SK-N-SH treated with all-trans-retinoic acid at 6 μM for 48 hours (cell line): ENCODE data around the gene CHPF.

Experiments used
- ATAC-seq: fragments of 200-7000 bp; cut with Tn5 transposase; 3 replicates; pipeline ENCODE4 v1.9.1; 2020; ENCODE audit warnings: mild to moderate bottlenecking, moderate library complexity
- CSDC2 ChIP-seq: fragments of 250-450 bp; sonication (Bioruptor Pico); IDR thresholded peaks from 2 replicates; pipeline ENCODE4 v1.5.0; 2020; ENCODE audit warnings: mild to moderate bottlenecking, moderate library complexity
- ESRRG ChIP-seq: fragments of 250-450 bp; sonication (Bioruptor Pico); IDR thresholded peaks from 2 replicates; pipeline ENCODE4 v1.6.1; 2021; ENCODE audit warnings: mild to moderate bottlenecking
- ISL1 ChIP-seq: fragments of 250-450 bp; sonication (Bioruptor Pico); IDR thresholded peaks from 2 replicates; pipeline ENCODE4 v2.1.2; 2022; ENCODE audit warnings: mild to moderate bottlenecking, moderate library complexity
- RARB ChIP-seq: fragments of 250-450 bp; sonication (Bioruptor Pico); IDR thresholded peaks from 2 replicates; pipeline ENCODE4 v1.8.0; 2021; ENCODE audit warnings: mild to moderate bottlenecking, moderate library complexity
- SNAI2 ChIP-seq: fragments of 250-450 bp; sonication (Bioruptor Pico); IDR thresholded peaks from 2 replicates; pipeline ENCODE4 v1.5.0; 2020; ENCODE audit warnings: mild to moderate bottlenecking, moderate library complexity
- TCF4 ChIP-seq: fragments of 250-450 bp; sonication (Bioruptor Pico); IDR thresholded peaks from 2 replicates; pipeline ENCODE4 v1.8.0; 2021; ENCODE audit warnings: mild to moderate bottlenecking, moderate library complexity, borderline replicate concordance
- TOX ChIP-seq: fragments of 250-450 bp; sonication (Bioruptor Pico); IDR thresholded peaks from 2 replicates; pipeline ENCODE4 v1.8.0; 2021; ENCODE audit warnings: mild to moderate bottlenecking, moderate library complexity, borderline replicate concordance
- ZC3H10 ChIP-seq: fragments of 250-450 bp; sonication (Bioruptor Pico); IDR thresholded peaks from 2 replicates; pipeline ENCODE4 v1.5.1; 2021; ENCODE audit warnings: mild to moderate bottlenecking, moderate library complexity
- ZFP30 ChIP-seq: fragments of 450-650 bp; formaldehyde crosslinking; IDR thresholded peaks from 2 replicates; pipeline ENCODE4 v1.5.0; 2022; ENCODE audit warnings: mild to moderate bottlenecking, moderate library complexity
- ZNF565 ChIP-seq: fragments of 450-650 bp; formaldehyde crosslinking; conservative IDR thresholded peaks from 2 replicates; pipeline ENCODE4 v1.5.0; 2020; ENCODE audit warnings: low read depth, mild to moderate bottlenecking, moderate library complexity
- ZNF70 ChIP-seq: fragments of 450-650 bp; formaldehyde crosslinking; IDR thresholded peaks from 2 replicates; pipeline ENCODE4 v1.5.0; 2020; ENCODE audit warnings: mild to moderate bottlenecking, moderate library complexity
- ZNF8 ChIP-seq: fragments of 450-650 bp; formaldehyde crosslinking; IDR thresholded peaks from 2 replicates; pipeline ENCODE4 v1.5.0; 2020; ENCODE audit warnings: mild to moderate bottlenecking, moderate library complexity
- TF ChIP-seq, protein P1 (sequence below): fragments of 250-450 bp; sonication (Bioruptor Pico); IDR thresholded peaks from 2 replicates; pipeline ENCODE4 v1.5.0; 2020; ENCODE audit warnings: mild to moderate bottlenecking, moderate library complexity
- TF ChIP-seq, protein P2 (sequence below): fragments of 250-450 bp; sonication (Bioruptor Pico); IDR thresholded peaks from 2 replicates; pipeline ENCODE4 v1.5.1; 2021; ENCODE audit warnings: mild to moderate bottlenecking, moderate library complexity
- TF ChIP-seq, protein P3 (sequence below): fragments of 250-450 bp; sonication (Bioruptor Pico); IDR thresholded peaks from 2 replicates; pipeline ENCODE4 v1.8.0; 2021; ENCODE audit warnings: low read depth, mild to moderate bottlenecking, moderate library complexity, borderline replicate concordance

The CHPF gene

DNA sequence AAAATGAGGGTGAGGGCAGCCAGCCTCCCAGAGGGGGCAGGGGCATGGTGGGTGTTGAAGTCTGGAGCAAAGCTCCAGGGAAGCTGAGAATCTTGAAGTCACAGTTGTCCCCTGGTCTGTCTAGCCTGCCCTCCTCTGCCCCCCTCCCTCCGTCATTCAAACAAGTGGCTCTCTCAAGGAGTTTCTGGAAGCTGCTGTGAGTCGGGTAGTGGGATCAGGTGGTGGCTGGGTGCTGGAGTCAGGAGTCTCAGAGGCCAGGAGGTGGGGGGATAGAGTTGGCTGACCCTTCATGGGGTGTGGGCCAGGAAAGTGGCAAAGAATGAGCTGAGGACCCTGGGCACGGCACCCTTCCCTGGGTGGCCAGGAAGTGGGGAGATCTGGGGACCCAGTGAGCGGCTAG is 29.8 kb downstream of the CHPF start:
- TF ChIP-seq SNAI2 (CRISPR knock-in tag) (no peak), TCF4 (no peak), CSDC2 (CRISPR knock-in tag) (no peak), ZNF70 (CRISPR knock-in tag) (no peak), ZNF8 (CRISPR knock-in tag) (no peak), ZC3H10 (CRISPR knock-in tag) (no peak), RARB (CRISPR knock-in tag) (no peak), TOX (no peak), ESRRG (CRISPR knock-in tag) (no peak)
- TF ChIP-seq, protein P1, sequence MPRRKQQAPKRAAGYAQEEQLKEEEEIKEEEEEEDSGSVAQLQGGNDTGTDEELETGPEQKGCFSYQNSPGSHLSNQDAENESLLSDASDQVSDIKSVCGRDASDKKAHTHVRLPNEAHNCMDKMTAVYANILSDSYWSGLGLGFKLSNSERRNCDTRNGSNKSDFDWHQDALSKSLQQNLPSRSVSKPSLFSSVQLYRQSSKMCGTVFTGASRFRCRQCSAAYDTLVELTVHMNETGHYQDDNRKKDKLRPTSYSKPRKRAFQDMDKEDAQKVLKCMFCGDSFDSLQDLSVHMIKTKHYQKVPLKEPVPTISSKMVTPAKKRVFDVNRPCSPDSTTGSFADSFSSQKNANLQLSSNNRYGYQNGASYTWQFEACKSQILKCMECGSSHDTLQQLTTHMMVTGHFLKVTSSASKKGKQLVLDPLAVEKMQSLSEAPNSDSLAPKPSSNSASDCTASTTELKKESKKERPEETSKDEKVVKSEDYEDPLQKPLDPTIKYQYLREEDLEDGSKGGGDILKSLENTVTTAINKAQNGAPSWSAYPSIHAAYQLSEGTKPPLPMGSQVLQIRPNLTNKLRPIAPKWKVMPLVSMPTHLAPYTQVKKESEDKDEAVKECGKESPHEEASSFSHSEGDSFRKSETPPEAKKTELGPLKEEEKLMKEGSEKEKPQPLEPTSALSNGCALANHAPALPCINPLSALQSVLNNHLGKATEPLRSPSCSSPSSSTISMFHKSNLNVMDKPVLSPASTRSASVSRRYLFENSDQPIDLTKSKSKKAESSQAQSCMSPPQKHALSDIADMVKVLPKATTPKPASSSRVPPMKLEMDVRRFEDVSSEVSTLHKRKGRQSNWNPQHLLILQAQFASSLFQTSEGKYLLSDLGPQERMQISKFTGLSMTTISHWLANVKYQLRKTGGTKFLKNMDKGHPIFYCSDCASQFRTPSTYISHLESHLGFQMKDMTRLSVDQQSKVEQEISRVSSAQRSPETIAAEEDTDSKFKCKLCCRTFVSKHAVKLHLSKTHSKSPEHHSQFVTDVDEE (CRISPR knock-in tag), result no peak
- TF ChIP-seq, protein P2, sequence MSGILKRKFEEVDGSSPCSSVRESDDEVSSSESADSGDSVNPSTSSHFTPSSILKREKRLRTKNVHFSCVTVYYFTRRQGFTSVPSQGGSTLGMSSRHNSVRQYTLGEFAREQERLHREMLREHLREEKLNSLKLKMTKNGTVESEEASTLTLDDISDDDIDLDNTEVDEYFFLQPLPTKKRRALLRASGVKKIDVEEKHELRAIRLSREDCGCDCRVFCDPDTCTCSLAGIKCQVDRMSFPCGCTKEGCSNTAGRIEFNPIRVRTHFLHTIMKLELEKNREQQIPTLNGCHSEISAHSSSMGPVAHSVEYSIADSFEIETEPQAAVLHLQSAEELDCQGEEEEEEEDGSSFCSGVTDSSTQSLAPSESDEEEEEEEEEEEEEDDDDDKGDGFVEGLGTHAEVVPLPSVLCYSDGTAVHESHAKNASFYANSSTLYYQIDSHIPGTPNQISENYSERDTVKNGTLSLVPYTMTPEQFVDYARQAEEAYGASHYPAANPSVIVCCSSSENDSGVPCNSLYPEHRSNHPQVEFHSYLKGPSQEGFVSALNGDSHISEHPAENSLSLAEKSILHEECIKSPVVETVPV (CRISPR knock-in tag), result no peak
- TF ChIP-seq, protein P3, sequence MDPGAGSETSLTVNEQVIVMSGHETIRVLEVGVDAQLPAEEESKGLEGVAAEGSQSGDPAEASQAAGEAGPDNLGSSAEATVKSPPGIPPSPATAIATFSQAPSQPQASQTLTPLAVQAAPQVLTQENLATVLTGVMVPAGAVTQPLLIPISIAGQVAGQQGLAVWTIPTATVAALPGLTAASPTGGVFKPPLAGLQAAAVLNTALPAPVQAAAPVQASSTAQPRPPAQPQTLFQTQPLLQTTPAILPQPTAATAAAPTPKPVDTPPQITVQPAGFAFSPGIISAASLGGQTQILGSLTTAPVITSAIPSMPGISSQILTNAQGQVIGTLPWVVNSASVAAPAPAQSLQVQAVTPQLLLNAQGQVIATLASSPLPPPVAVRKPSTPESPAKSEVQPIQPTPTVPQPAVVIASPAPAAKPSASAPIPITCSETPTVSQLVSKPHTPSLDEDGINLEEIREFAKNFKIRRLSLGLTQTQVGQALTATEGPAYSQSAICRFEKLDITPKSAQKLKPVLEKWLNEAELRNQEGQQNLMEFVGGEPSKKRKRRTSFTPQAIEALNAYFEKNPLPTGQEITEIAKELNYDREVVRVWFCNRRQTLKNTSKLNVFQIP (CRISPR knock-in tag), result no peak
- no peak for ATAC-seq

DNA sequence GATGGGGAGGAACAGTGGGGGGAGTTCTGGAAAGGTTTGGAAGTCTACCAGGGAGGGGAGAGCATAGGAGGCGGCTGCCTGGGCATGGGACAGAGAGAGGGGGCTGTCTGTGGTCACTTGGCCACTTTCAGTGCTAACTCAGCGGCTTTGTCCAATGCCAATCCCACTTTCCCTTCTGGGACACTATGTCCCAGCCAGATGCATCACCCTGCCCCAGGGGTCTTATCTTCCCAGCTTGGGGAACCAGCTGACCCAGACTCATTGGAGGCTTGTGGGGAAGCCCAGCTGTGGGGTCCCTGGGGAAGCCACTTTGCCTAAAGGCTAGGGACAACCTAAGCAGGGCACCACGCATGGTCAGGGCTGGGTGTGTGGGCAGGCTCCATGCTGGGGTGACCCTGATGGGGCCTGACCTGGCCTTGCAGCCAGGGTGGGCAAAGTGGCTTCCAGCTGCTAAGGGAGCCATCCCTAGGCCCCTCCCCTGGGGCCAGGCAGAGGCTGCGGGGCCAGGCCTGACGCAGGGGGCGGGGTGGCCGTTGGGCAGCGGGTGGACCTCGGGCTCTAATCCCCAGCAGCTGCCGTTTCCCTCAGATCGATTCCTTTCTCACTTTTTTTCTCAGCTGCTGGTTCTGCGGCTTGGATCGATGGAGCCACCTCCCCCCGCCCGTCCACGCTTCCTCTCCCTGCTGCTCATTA is 30.9 kb downstream of the CHPF start:
- TF ChIP-seq ZFP30 (CRISPR knock-in tag) (no peak), ZNF565 (no peak), CSDC2 (CRISPR knock-in tag) (no peak), ISL1 (CRISPR knock-in tag) (no peak)
- TF ChIP-seq, protein P2 (CRISPR knock-in tag), result no peak
- TF ChIP-seq, protein P1 (CRISPR knock-in tag), result no peak
- ATAC-seq, result no peak

DNA sequence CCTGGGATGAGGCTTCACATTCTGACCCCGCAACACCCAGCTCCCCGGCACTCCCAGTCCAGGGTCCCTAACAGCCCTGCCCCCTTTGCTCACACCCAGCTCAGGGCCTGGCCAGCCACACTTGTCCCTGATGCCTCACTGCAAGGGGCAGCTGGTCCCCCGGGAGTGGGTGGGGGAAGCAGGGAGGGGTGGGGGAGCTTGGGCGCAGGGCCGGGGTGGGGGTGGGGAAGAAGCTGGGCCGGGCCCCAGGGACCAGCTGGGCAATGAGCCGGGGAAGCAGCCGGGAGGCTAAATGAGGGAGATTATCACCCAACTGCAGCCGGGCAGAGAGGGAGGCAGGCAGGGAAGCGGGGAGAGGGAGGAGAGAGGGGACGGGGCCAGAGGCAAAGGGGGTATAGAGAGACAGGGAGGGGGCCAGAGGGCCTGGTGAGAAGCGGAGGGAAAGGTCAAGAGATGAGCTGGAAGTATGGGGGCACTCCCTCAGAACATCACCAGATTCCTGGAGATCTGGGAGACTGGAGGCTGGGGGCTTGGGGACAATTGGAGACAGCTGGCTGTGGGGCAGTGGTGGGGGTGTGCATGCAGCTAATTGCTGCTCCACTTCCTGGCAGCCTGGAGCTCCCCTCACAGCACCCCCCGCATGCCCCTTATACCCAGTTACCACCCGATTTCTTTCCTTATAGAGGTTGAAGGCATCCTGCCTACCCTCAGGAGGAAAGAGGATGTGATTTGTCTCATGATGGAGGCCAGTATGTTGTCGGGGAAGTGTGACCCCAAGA is 31.9 kb downstream of the CHPF start:
- ATAC-seq, result no peak

More for the DNA sequence above, 31.9 kb downstream of the CHPF start:
- peak; percentile 11; the same call in 1 of the 2 replicates for TF ChIP-seq TCF4
- no peak for TF ChIP-seq ZFP30 (CRISPR knock-in tag)
